Measurements from ENCODE around the gene HPCAL1. TPM values are rescaled to one million over a fixed set of nuclear protein-coding genes. Genes with fewer than 3 reads are reported as not detected.

HPCAL1 gene
- total RNA-seq, 2 experiments from 2014 or later = 9.2 to 9.7 TPM

- Histone ChIP-seq H3K36me3 (ENCODE audit: insufficient read depth, low read length) (no peaks in the 10 kb centered on the region), H3K4me2 (ENCODE audit: low read length) (no peak overlapping the region), H4K20me1 (ENCODE audit: insufficient read depth, low read length) (no peaks in the 10 kb centered on the region), H3K4me3 (ENCODE audit: low read depth, low read length, poor library complexity, severe bottlenecking) (no peak overlapping the region), H3K9me2 (ENCODE audit: insufficient read depth, low read length) (no peaks in the 10 kb centered on the region), H3K27ac (ENCODE audit: low read depth, low read length, poor library complexity, severe bottlenecking) (no peak overlapping the region), H3K9me3 (ENCODE audit: low read length) (no peaks in the 10 kb centered on the region), H3K79me2 (ENCODE audit: insufficient read depth, low read depth, low read length) (no peaks in the 10 kb centered on the region), H3K4me1 (ENCODE audit: insufficient read depth, low read length, poor library complexity, severe bottlenecking) (no peaks in the 10 kb centered on the region), H2AFZ (ENCODE audit: low read length) (no peak overlapping the region)
- no peak for TF ChIP-seq CTCF (conservative IDR thresholded peaks at IDR 0.05; ENCODE audit: low read length)
- no peak for TF ChIP-seq EZH2phosphoT487 (IDR thresholded peaks at IDR 0.05; ENCODE audit: borderline replicate concordance, low read depth, low read length)
- ChIA-PET CTCF (ENCODE audit: unreplicated experiment) (no interaction called here), POLR2A (interaction anchor here (0.5 kb wide), 1 partner anchor 81 kb away, joined by 3 read pairs; no protein-coding TSS in a partner anchor)
- no TSS peak for BruUV-seq (replicated peaks)
- no peak for DNase-seq (ENCODE audit: low spot score)
- intact Hi-C loops (cut with micrococcal nuclease; ENCODE audit: unreplicated experiment) = no loop called here
Observed at GRCh38 chr2:10256031-10256514, 46.6 kb upstream of the HPCAL1 start.

- Histone ChIP-seq H3K4me1 (ENCODE audit: insufficient read depth, low read length, poor library complexity, severe bottlenecking) (no peaks in the 10 kb centered on the region), H3K9me2 (ENCODE audit: insufficient read depth, low read length) (no peaks in the 10 kb centered on the region), H3K36me3 (ENCODE audit: insufficient read depth, low read length) (no peaks in the 10 kb centered on the region), H3K27ac (ENCODE audit: low read depth, low read length, poor library complexity, severe bottlenecking) (no peak overlapping the region), H3K4me3 (ENCODE audit: low read depth, low read length, poor library complexity, severe bottlenecking) (no peak overlapping the region), H3K4me2 (ENCODE audit: low read length) (no peak overlapping the region), H3K79me2 (ENCODE audit: insufficient read depth, low read depth, low read length) (no peaks in the 10 kb centered on the region), H3K9me3 (ENCODE audit: low read length) (no peaks in the 10 kb centered on the region), H4K20me1 (ENCODE audit: insufficient read depth, low read length) (no peaks in the 10 kb centered on the region), H2AFZ (ENCODE audit: low read length) (no peak overlapping the region)
- no peak for TF ChIP-seq EZH2phosphoT487 (IDR thresholded peaks at IDR 0.05; ENCODE audit: borderline replicate concordance, low read depth, low read length)
- no peak for TF ChIP-seq CTCF (conservative IDR thresholded peaks at IDR 0.05; ENCODE audit: low read length)
- no peak for DNase-seq (ENCODE audit: low spot score)
- POLR2A ChIA-PET = interaction anchor here (0.5 kb wide), 1 partner anchor 82 kb away, joined by 3 read pairs; no protein-coding TSS in a partner anchor
- intact Hi-C loops (cut with micrococcal nuclease; ENCODE audit: unreplicated experiment) = no loop called here
- no TSS peak for BruUV-seq (replicated peaks)
- CTCF ChIA-PET (ENCODE audit: unreplicated experiment) = no interaction called here
Observed at GRCh38 chr2:10256515-10257031, 46.1 kb upstream of the HPCAL1 start.

GRCh38 chr2:10257036-10257435 is 45.7 kb upstream of the HPCAL1 start:
- BruUV-seq (replicated peaks) = no TSS peak
- no peak overlapping the region for H2AFZ ChIP-seq (ENCODE audit: low read length)
- no peak overlapping the region for H3K4me3 ChIP-seq (ENCODE audit: low read depth, low read length, poor library complexity, severe bottlenecking)
- H4K20me1 ChIP-seq (ENCODE audit: insufficient read depth, low read length) = no peaks in the 10 kb centered on the region
- H3K27ac ChIP-seq (ENCODE audit: low read depth, low read length, poor library complexity, severe bottlenecking) = no peak overlapping the region
- no peak for DNase-seq (ENCODE audit: low spot score)
- TF ChIP-seq CTCF (conservative IDR thresholded peaks at IDR 0.05; ENCODE audit: low read length) (no peak), EZH2phosphoT487 (IDR thresholded peaks at IDR 0.05; ENCODE audit: borderline replicate concordance, low read depth, low read length) (no peak)
- no peaks in the 10 kb centered on the region for H3K79me2 ChIP-seq (ENCODE audit: insufficient read depth, low read depth, low read length)
- no peak overlapping the region for H3K4me2 ChIP-seq (ENCODE audit: low read length)
- H3K4me1 ChIP-seq (ENCODE audit: insufficient read depth, low read length, poor library complexity, severe bottlenecking) = no peaks in the 10 kb centered on the region
- no peaks in the 10 kb centered on the region for H3K9me3 ChIP-seq (ENCODE audit: low read length)
- H3K36me3 ChIP-seq (ENCODE audit: insufficient read depth, low read length) = no peaks in the 10 kb centered on the region
- ChIA-PET POLR2A (no interaction called here), CTCF (ENCODE audit: unreplicated experiment) (no interaction called here)
- no peaks in the 10 kb centered on the region for H3K9me2 ChIP-seq (ENCODE audit: insufficient read depth, low read length)
- intact Hi-C loops (cut with micrococcal nuclease; ENCODE audit: unreplicated experiment) = no loop called here

Measured in OCI-LY7 (cell line).